ENCODE results near the gene SDK1.

DNA sequence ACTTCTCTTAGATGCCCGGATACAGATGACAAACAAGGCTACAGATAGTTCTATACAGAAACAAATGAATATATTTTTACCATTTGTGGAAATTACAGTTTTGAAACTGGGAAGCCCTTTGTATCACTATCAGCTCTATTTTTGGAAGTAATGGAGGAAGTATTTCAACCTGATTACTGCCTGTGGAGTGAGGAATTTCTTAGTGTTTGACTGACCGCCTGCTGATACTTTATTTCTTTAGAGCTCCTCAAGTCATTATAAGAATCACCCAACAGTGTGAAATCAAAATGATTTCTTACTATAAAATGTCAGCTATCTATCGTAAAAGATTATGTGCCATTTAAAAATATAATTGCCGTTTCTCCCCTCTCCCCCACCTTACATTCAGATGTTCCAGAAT is 290.9 kb downstream of the SDK1 start:
- TF ChIP-seq, protein P1, sequence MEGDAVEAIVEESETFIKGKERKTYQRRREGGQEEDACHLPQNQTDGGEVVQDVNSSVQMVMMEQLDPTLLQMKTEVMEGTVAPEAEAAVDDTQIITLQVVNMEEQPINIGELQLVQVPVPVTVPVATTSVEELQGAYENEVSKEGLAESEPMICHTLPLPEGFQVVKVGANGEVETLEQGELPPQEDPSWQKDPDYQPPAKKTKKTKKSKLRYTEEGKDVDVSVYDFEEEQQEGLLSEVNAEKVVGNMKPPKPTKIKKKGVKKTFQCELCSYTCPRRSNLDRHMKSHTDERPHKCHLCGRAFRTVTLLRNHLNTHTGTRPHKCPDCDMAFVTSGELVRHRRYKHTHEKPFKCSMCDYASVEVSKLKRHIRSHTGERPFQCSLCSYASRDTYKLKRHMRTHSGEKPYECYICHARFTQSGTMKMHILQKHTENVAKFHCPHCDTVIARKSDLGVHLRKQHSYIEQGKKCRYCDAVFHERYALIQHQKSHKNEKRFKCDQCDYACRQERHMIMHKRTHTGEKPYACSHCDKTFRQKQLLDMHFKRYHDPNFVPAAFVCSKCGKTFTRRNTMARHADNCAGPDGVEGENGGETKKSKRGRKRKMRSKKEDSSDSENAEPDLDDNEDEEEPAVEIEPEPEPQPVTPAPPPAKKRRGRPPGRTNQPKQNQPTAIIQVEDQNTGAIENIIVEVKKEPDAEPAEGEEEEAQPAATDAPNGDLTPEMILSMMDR (IDR thresholded peaks at IDR 0.05) = no peak
- TF ChIP-seq POLR2A (IDR thresholded peaks at IDR 0.05) = no peak
